Hypothalamus (tissue), 51 donors: ENCODE results near the gene OR2T10.
"Not testable (repeated sequence)": the region's sequence is repeated elsewhere in the genome, so short reads cannot be mapped to it uniquely, and the experiment has no call there.

Experiments
- DNase-seq, 51 donors: peaks; one replicate each; lab custom pipeline; 2025; lab: John Stamatoyannopoulos, UW

OR2T10 gene

DNA sequence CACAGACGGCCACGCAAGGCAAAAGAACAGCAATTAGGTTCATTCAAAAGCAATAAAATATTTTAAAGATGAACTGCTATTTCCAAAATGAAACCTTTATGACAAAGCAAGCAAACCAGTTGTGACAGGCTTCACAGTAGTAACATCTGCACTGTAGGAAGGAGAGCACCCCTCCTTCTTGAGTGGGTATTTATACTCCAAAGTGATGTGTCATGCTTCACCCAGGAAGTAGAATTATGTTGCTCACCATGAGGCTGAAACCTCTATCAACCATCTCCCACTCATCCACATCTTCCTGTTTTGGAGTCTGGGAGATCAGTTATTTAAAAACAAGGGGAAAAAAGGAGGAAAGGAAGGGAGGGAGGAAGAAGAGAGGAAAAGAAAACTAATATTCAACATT lies 885 bp downstream of the OR2T10 start:
- DNase-seq, result no peak

DNA sequence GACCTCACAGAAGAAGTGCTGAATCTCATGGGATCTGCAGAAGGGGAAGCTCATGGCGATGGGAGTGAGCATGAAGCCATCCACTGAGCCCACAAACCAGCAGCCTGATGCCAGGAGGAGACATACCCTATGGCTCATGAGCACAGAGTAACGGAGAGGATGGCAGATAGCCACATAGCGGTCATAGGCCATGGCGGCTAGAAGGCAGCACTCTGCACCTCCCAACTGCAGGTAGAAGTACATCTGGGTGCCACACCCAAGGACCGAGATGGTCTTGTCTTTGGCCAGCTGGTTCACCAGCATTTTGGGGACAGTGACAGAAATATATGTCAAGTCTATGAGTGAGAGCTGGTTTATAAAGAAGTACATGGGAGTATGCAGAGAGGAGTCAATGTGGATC lies 4.3 kb downstream of the OR2T10 start:
- no peak for DNase-seq

DNA sequence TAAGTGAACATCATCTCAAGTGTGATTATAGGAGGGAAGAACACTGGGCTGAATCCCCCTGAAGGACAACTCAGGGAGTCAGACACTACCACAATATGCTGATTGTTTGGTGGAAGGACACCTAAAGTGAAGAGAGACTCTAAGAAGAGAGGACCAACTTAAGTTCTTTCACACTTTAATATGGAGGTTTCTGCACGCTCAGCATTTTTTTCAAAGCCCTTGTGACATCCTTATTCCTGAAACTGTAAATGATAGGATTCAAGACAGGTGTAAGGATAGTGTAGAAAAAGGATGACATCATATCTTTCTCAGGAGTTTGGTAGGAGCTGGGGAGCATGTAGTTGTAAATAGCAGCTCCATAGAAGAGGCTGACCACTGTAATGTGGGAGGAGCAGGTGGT lies 4.8 kb downstream of the OR2T10 start:
- DNase-seq, result no peak

DNA sequence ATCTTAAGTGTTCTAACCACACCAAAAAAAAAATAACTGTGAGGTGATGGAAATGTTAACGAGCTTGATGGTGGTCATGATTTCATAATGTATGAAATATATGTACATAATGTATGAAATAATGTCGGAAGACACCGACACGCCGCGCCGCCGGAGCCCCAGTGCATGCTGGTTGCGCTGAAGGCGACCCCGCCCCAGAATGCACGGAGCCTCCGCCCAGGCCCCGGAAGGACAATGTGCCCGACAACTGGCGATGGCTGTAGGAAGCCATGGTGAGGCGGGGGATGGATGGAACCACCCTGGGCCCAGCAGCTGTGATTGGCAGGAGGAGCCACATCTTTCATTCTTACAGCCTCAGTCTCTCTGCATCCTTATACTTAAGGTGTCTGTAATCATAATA lies 7.4 kb downstream of the OR2T10 start:
- no peak for DNase-seq

DNA sequence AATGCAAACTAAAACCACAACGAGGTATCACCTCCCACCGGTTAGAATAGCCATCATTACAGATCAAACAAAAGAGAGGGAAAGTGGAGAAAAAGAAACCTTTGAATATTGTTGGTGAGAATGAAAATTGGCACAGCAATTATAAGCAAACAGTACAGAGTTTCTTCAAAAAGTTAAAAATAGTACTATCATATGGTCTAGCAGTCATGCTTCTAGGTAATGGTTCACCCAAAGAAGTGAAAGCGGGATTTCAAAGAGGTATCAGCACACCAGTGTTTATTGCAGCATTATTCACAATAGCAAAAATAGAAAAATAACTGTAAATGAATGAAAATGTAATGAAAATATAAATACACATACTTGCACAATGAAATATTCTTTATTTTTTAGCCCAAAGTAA lies 8.2 kb downstream of the OR2T10 start:
- no peak for DNase-seq

DNA sequence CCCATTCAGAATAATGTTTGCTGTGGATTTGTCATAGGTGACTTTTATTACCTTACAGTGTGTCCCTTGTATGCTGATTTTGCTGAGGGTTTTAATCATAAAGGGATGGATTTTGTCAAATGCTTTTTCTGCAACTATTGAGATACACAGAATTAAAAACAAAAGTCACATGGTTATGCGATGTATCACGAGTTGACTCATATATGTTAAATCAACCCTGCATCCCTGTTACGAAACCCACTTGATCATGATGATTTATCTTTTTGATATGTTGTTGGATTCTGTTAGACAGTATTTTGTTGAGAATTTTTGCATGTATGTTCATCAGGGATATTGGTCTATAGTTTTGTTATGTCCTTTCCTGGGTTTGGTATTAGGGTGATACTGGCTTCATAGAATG lies 12.2 kb downstream of the OR2T10 start:
- no peak for DNase-seq

DNA sequence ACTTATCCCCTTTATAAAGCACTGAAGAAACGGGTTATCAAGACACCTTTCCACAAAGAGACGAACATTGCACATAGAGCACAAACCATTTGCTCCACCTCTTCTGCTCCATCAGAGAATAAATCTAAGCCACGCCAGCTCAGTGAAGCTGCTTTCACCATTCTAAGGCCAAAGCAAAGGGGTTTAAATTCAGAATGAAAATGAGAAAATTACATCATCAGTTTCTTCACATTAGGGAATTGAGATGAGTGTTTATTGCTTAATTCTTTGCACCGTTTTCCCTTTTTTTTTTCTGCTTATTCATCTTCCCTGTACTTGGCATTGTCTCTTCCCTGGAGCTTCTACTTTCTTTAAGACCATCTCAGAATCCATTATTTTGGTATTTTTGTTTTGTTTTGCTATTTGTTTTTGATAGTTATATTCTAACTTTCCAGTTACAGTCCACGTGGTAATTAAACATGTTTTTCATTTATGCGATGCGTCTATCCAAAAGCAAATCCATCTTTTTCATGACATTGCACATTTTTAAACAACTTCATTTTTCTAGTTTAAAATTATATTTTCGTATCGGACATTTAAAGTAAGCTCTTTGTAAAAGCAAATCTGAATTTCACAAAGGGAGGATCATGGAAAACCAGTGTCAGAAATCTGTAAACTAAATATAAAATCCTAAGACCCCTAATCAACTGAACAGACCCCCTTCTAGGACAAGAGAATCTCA lies 21.1 kb downstream of the OR2T10 start:
- no peak for DNase-seq

DNA sequence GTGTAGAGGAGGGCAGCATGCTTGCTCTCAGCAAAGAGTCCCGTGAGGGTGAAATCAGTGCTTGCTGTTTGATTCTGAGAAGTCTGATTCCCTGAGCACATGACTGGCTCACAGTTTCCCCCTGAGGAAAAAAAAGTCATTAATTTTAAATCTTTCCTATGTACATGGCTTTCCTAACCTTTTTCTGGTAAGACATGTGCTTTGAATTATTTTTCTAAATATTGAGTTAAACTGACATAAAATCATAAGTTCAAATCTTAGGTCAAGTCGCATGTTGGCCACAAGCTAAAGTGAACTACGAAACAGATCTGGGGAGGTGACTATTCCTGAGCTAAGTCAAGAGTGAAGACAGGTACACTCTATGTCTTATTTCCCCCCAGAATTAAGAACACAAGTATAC lies 22.8 kb downstream of the OR2T10 start, which contains the start of gene OR2T34:
TSS of gene OR2T34 (minus strand) at position 101 of the 400 bp plus-strand sequence. CDS start at position 101, 0 bp downstream.
- DNase-seq, result not testable (repeated sequence)

DNA sequence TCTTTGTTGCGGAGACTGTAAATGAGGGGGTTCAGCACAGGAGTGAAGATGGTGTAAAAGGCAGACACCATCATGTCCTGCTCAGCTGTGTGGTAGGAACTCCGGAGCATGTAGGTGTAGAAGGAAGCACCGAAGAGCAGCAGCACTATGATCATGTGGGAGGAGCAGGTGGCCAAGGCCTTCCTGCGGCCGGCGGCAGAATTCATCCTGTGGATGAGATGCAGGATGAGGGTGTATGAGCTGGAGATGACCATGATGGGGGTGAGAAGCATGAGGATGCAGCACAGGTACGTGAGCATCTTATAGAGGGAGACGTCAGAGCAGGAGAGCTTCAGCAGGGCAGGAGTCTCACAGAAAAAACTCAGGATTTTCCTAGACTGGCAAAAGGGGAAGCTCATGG lies 23.6 kb downstream of the OR2T10 start:
- not testable (repeated sequence) for DNase-seq

DNA sequence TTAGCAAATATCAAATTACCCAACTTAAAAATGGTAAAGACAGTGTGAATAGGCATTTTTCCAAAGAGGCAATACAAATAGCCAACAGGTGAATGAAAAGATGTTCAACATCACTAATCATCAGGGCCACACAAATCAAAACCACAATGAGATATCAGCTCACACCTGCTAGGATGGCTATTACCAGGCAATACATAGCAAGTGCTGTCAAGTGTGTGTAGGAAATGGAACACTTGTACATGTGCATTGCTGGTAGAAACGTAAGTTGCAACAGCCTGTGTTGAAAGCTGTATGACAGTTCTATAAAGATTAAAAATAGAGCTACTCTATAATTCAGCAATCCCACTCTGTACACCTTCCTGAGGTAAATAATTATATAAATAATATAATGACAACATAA lies 25.5 kb downstream of the OR2T10 start:
- not testable (repeated sequence) for DNase-seq

DNA sequence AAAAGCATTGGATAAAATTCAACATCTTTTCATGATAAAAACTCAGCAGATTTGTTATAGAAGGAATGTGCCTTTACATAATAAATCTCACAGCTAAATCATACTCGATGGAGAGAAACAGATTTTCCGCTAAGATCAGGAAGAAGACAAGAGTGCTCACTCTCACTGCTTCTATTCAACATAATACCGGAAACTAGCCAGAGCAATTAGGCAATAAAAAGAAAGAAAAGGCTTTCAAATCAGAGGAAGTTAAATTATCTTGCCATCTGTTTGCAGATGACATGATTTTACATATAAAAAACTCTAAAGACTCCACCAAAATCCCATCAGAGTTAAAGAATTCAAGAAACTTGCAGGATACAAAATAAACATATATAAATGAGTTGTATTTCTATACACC lies 26.7 kb downstream of the OR2T10 start:
- not testable (repeated sequence) for DNase-seq

DNA sequence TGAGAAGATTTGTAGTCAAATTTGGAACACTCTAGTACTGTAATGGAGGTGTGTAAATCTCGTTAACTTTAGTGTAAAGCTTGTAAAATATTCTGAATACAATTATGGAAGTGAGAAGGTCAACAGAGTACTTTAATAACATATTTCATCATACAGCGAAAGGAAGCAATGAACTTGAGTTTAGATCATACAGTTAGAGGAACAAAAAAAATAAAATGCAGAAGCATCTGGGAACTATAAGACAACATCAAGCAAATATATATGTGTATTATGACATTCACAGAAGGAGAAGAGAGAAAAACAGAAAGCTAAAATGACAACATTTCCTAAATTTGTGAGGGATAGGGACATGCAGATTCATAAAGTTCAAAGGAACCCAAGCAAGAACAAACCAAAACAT lies 28.5 kb downstream of the OR2T10 start:
- not testable (repeated sequence) for DNase-seq

DNA sequence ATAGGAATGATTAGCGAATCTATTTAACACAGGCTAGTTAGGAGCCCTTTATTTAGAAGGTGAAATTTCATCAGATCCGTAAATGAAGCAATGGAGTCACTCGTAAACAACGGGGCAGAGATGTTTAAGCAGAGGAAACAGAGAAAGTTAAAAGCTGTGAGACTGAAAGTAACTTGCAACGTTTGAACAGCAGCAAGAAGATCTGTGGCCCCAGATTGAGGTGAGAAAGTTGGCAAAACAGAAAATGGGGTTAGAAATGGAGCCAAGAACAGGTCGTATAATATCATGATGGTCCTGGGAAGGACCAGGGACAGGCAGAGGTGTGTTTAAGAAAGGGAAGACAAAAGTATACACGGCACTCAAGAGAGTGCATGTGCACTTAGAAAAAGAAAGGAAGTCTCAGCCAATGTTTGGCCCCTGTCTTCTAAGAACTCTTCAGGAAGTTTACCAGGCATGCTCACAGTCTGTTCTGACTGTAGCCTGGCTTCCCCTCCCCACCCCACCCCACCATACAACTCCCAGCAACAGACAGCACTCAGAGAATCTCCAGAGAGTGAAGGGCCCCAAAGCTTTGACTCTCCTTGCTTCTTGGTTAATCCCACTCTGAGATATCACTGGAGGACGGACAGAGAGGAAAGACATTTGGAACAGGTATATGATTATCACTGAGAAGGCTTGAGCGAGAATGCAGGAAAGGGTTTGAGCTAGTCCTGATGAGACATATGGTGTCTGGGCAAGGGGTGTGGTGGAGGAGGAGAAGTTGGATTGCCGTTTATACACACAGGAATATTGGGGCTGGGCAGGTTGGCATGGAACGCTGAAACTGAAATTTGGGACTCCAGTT lies 31.7 kb downstream of the OR2T10 start:
- DNase-seq, result not testable (repeated sequence)

DNA sequence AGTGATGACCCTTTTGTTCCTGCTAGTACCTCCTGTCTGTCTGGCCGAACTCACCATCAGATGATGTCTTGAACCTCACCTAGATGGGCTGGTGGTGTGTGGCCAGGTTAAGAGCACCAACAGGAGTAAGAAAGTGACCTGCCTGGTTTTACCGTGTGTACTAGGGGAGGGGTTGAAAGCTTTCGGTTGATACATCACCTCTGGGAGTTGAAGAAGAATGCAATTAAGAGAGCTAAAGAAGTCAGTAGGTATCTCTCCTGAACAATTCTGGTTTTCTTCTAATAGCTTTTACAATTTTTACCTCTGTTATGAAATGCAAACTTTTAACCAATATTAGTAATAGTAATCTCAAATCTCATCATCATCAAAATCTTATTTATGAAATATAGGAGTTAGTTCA lies 34.8 kb downstream of the OR2T10 start, which contains the start of gene OR2T29:
TSS of gene OR2T29 (minus strand) at position 101 of the 400 bp plus-strand sequence. CDS start 3,281 bp downstream, outside the sequence.
- DNase-seq, result not testable (repeated sequence)

DNA sequence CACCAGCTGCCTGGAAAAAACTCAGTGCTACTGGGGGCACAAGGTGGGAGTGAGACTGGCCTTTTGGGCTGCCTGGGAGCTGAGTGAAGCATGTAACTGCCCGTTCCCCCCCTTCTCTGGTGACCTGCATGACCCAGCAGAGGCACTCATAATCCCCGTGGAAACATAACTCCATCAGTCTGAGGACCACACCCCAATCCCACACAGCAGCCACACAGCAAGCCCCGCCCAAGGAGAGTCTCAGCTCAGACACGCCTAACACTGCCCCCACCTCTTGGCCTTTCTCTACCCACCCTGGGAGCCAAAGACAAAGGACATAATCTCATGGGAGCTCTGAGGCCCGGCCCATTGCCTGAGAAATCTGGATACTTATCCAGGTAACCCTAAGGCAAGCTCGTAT lies 46.5 kb downstream of the OR2T10 start:
- not testable (repeated sequence) for DNase-seq

DNA sequence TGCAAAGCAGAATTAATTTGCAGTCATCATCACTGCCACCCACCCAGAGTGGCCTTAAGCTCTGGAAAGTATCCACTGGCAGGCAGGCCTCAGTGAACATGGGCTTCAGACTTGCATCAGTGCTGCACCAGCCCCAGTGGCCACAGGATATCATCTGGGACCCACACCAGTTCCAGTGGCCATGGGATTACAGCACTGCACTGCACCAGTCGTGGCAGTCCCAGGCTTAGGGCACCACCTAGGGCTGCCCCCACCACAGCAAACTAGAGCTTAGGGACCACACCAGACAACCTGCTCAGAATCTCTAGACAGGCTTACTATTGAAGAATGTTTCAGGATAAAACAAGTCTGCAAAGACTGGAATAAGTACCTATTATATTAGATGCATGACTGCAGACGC lies 50.1 kb downstream of the OR2T10 start:
- DNase-seq, result not testable (repeated sequence)
